Left colon (tissue), 2 donors: ENCODE results near the gene NEDD4L. TPM values are rescaled to one million over a fixed set of nuclear protein-coding genes. Genes with fewer than 3 reads are reported as not detected.
A peak's percentile ranks its signal among the peaks of the same experiment; 100 is the strongest.

ENCODE experiments used
- ATAC-seq: fragments of 200-7000 bp; cut with Tn5 transposase; one replicate; pipeline ENCODE4 v1.9.1; 2020; ENCODE audit warnings: mild to moderate bottlenecking, moderate library complexity
- DNase-seq, 2 donors: peaks; one replicate each; pipeline ENCODE4 v3.0.0-alpha.2; 2020
- intact Hi-C, 2 donors: fragments of 100-400 bp; cut with DNase I in 1 of 2; cut with micrococcal nuclease in 1 of 2; formaldehyde crosslinking; loops; one replicate each; pipeline versions ENCODE4 v1.11.2 to v1.14.0; 2022; cut with DNase I, micrococcal nuclease
- total RNA-seq, 2 donors: library from RNA; stranded (reverse); fragmentation: NEBNext Ultra II Directional; extraction: Animal tissue kit (Norgen Biotek cat#: 25700); gene quantifications; one replicate each; pipeline ENCODE4 v1.2.1, GENCODE V29; 2021
- donor health status: DM: no; HTN: no; CAD: no.
- donor health status: DM: yes; HTN: yes; CAD: no.

NEDD4L gene
- total RNA-seq, 2 donors from 2014 or later: 176 to 332 TPM

- DNase-seq (no peak), ATAC-seq (peak; percentile 27)
- intact Hi-C loops: no loop called here
These were observed 59.4 kb downstream of the NEDD4L start for GRCh38 chr18:58103339-58103985.

- DNase-seq (no peak), ATAC-seq (peak; percentile 42)
- intact Hi-C loops: no loop called here
These were observed 60.1 kb downstream of the NEDD4L start for GRCh38 chr18:58104096-58104495.

GRCh38 chr18:58105206-58105887 lies 61.3 kb downstream of the NEDD4L start:
- intact Hi-C loops: no loop called here
- no peak for ATAC-seq

GRCh38 chr18:58105888-58106260 lies 61.8 kb downstream of the NEDD4L start:
- ATAC-seq: no peak

More at GRCh38 chr18:58105206-58105887, 61.3 kb downstream of the NEDD4L start:
- DNase-seq: no peak

GRCh38 chr18:58106289-58107070 lies 62.5 kb downstream of the NEDD4L start:
- ATAC-seq (no peak), DNase-seq (no peak)
- intact Hi-C loops: no loop called here

More at GRCh38 chr18:58105888-58106260, 61.8 kb downstream of the NEDD4L start:
- intact Hi-C loops: no loop called here
- DNase-seq: no peak

GRCh38 chr18:58109256-58109655 lies 65.2 kb downstream of the NEDD4L start:
- no peak for DNase-seq
- intact Hi-C loops: no loop called here
- ATAC-seq: no peak

GRCh38 chr18:58110398-58110797 lies 66.4 kb downstream of the NEDD4L start:
- ATAC-seq (no peak), DNase-seq (no peak)
- intact Hi-C loops: no loop called here

GRCh38 chr18:58112174-58112573 lies 68.1 kb downstream of the NEDD4L start:
- DNase-seq: no peak
- intact Hi-C loops: no loop called here
- no peak for ATAC-seq

- no peak for ATAC-seq
- intact Hi-C loops: no loop called here
- DNase-seq: no peak
These were observed 69.3 kb downstream of the NEDD4L start for GRCh38 chr18:58113337-58113736.

- intact Hi-C loops: no loop called here
- DNase-seq (no peak), ATAC-seq (no peak)
These were observed 70.7 kb downstream of the NEDD4L start for GRCh38 chr18:58114766-58115165.

GRCh38 chr18:58116818-58117217 lies 72.8 kb downstream of the NEDD4L start:
- ATAC-seq (no peak), DNase-seq (no peak)
- intact Hi-C loops: no loop called here

- intact Hi-C loops: no loop called here
- DNase-seq: peak; percentile 37 to 76
- peak; percentile 97 for ATAC-seq
These were observed 73.9 kb downstream of the NEDD4L start for GRCh38 chr18:58117786-58118403.

- intact Hi-C loops: no loop called here
- no peak for ATAC-seq
- DNase-seq: no peak
These were observed 74.5 kb downstream of the NEDD4L start for GRCh38 chr18:58118536-58118935.

- no peak for ATAC-seq
- intact Hi-C loops: loop anchor here (5.0 to 10.0 kb wide), 5 partner anchors 63 to 235 kb away; partner anchors contain the start of gene NEDD4L (in 2 of the 2)
- DNase-seq: no peak
These were observed 75.8 kb downstream of the NEDD4L start for GRCh38 chr18:58119819-58120218.

GRCh38 chr18:58124475-58124874 lies 80.4 kb downstream of the NEDD4L start:
- intact Hi-C loops: loop anchor here (5.0 to 10.0 kb wide), 5 partner anchors 67 to 240 kb away; partner anchors contain the start of gene NEDD4L (in 2 of the 2)
- DNase-seq (no peak), ATAC-seq (no peak)

- intact Hi-C loops: loop anchor here (10.0 kb wide), 3 partner anchors 80 to 240 kb away; partner anchors contain the start of gene NEDD4L (in 1 of the 2)
- DNase-seq (no peak), ATAC-seq (no peak)
These were observed 81.2 kb downstream of the NEDD4L start for GRCh38 chr18:58125183-58125582.

GRCh38 chr18:58125756-58126155 lies 81.7 kb downstream of the NEDD4L start:
- no peak for ATAC-seq
- DNase-seq: no peak
- intact Hi-C loops: loop anchor here (10.0 kb wide), 3 partner anchors 81 to 241 kb away; partner anchors contain the start of gene NEDD4L (in 1 of the 2)

- DNase-seq (peak; percentile 62 to 64), ATAC-seq (peak; percentile 97)
- intact Hi-C loops: loop anchor here (10.0 kb wide), 3 partner anchors 84 to 244 kb away; partner anchors contain the start of gene NEDD4L (in 1 of the 2)
These were observed 84.7 kb downstream of the NEDD4L start for GRCh38 chr18:58128381-58129374.
